Heart left ventricle (tissue), 13 donors: Measurements from ENCODE around the gene KANSL3.

Experiments
- CTCF ChIP-seq, 12 donors: fragments of 200-600 bp; sonication (generic) in 4 of 12; IDR thresholded peaks; one replicate each; pipeline versions ENCODE4 v1.5.0 to v1.8.0; 2018 to 2022; ENCODE audit warnings: antibody characterized with exemption in 12 of 12, mild to moderate bottlenecking in 5 of 12
- POLR2A ChIP-seq, 2 donors: fragments of 450-650 bp; IDR thresholded peaks; one replicate each; pipeline ENCODE4 v1.6.1; 2017; ENCODE audit warnings: antibody characterized with exemption in 2 of 2, mild to moderate bottlenecking in 2 of 2, moderate library complexity in 2 of 2
- donor health status: ischemic (EF 13 %, LVEDD 7.1; RV severe dilation, severe dysfunction).
- donor health status: DM: no; HTN: yes; CAD: no.
- donor health status: DM: no; HTN: no; CAD: no.
- donor health status: ischemic (EF 25% LVEDD 6.9; RV normal size, moderate dysfunction).
- donor health status: ischemic (EF 25% LVEDD 5.7; RV mildly dilated, moderate dysfunction).
- donor health status: ischemic (EF 35%, LVEDD 5.7; RV mildly dilated, moderate dysfunction).
- donor health status: nonischemic (EF 11% LVEDD 7.7; RV severe dilation, severe dysfunction).
- donor health status: DM: yes; HTN: yes; CAD: no.
- donor health status: PGD.
- donor health status: ischemic (EF 29% LVEDD 5.4; RV normal size, mild dysfunction).
- donor health status: nonischemic (EF 23%, LVEDD 6.1; RV moderate dilation, normal function).

GRCh38 chr2:96662360-96662759, 24.2 kb upstream of the KANSL3 start:
- no peak for TF ChIP-seq CTCF (IDR thresholded peaks at IDR 0.05)
- no peak for TF ChIP-seq POLR2A (IDR thresholded peaks at IDR 0.05)
